Measurements from ENCODE around the gene ZFYVE26. TPM values are rescaled to one million over a fixed set of nuclear protein-coding genes. Genes with fewer than 3 reads are reported as not detected.
"Not testable (repeated sequence)": the region's sequence is repeated elsewhere in the genome, so short reads cannot be mapped to it uniquely, and the experiment has no call there.

The ZFYVE26 gene
- total RNA-seq, 1 donor from 2014 or later: 28.2 TPM

- no peak for DNase-seq (ENCODE audit: low spot score)
Measured at GRCh38 chr14:67757175-67757574, 59.2 kb downstream of the ZFYVE26 start.

GRCh38 chr14:67756496-67756895 is 59.9 kb downstream of the ZFYVE26 start:
- DNase-seq (ENCODE audit: low spot score): peak; percentile 40

GRCh38 chr14:67749341-67750084 is 66.9 kb downstream of the ZFYVE26 start:
- peak; percentile 56 for DNase-seq (ENCODE audit: low spot score)

GRCh38 chr14:67748312-67748711 is 68.1 kb downstream of the ZFYVE26 start:
- no peak for DNase-seq (ENCODE audit: low spot score)

GRCh38 chr14:67746927-67747326 is 69.5 kb downstream of the ZFYVE26 start:
- no peak for DNase-seq (ENCODE audit: low spot score)

- no peak for DNase-seq (ENCODE audit: low spot score)
Measured at GRCh38 chr14:67744046-67744445, 72.3 kb downstream of the ZFYVE26 start.

- no peak for DNase-seq (ENCODE audit: low spot score)
Measured at GRCh38 chr14:67738740-67739504, 77.5 kb downstream of the ZFYVE26 start.

- no peak for DNase-seq (ENCODE audit: low spot score)
Measured at GRCh38 chr14:67736771-67737170, 79.6 kb downstream of the ZFYVE26 start.

GRCh38 chr14:67735336-67736147 is 80.8 kb downstream of the ZFYVE26 start:
- no peak for DNase-seq (ENCODE audit: low spot score)

- DNase-seq (ENCODE audit: low spot score): no peak
Measured at GRCh38 chr14:67734675-67735074, 81.7 kb downstream of the ZFYVE26 start.

- no peak for DNase-seq (ENCODE audit: low spot score)
Measured at GRCh38 chr14:67733616-67734015, 82.8 kb downstream of the ZFYVE26 start.

- DNase-seq (ENCODE audit: low spot score): no peak
Measured at GRCh38 chr14:67729072-67729885, 87.1 kb downstream of the ZFYVE26 start.

- DNase-seq (ENCODE audit: low spot score): no peak
Measured at GRCh38 chr14:67728258-67728657, 88.1 kb downstream of the ZFYVE26 start.

GRCh38 chr14:67727361-67727760 is 89.0 kb downstream of the ZFYVE26 start:
- DNase-seq (ENCODE audit: low spot score): no peak

GRCh38 chr14:67725171-67725570 is 91.2 kb downstream of the ZFYVE26 start:
- DNase-seq (ENCODE audit: low spot score): no peak

GRCh38 chr14:67722293-67722692 is 94.1 kb downstream of the ZFYVE26 start:
- peak; percentile 91 for DNase-seq (ENCODE audit: low spot score)

GRCh38 chr14:67721875-67722274 is 94.5 kb downstream of the ZFYVE26 start:
- DNase-seq (ENCODE audit: low spot score): no peak

- no peak for DNase-seq (ENCODE audit: low spot score)
Measured at GRCh38 chr14:67719866-67720265, 96.5 kb downstream of the ZFYVE26 start.

- not testable (repeated sequence) for DNase-seq (ENCODE audit: low spot score)
Measured at GRCh38 chr14:67719385-67719784, 97.0 kb downstream of the ZFYVE26 start.

- DNase-seq (ENCODE audit: low spot score): no peak
Measured at GRCh38 chr14:67718265-67718664, 98.1 kb downstream of the ZFYVE26 start.

GRCh38 chr14:67717048-67717447 is 99.3 kb downstream of the ZFYVE26 start:
- DNase-seq (ENCODE audit: low spot score): no peak

Data from umbilical cord (tissue), 2 donors.